Testis (tissue), 3 donors: ENCODE data around the gene CCDC117. TPM values are rescaled to one million over a fixed set of nuclear protein-coding genes. Genes with fewer than 3 reads are reported as not detected.

ENCODE experiments used
- DNase-seq: peaks from one replicate; pipeline ENCODE4 v3.0.0-alpha.2; 2019
- H3K27ac ChIP-seq, 2 donors: fragments of 200-600 bp; sonication (generic); one replicate each; pipeline ENCODE4 v1.5.1; 2019
- H3K27me3 ChIP-seq: fragments of 200-600 bp; sonication (generic); one replicate; pipeline ENCODE4 v1.5.1; 2019
- H3K36me3 ChIP-seq: fragments of 200-600 bp; sonication (generic); one replicate; pipeline ENCODE4 v1.5.1; 2017; ENCODE audit warnings: low read depth; ENCODE audit errors: missing control alignments
- H3K4me1 ChIP-seq: fragments of 200-600 bp; sonication (generic); one replicate; pipeline ENCODE4 v1.5.1; 2019
- H3K4me3 ChIP-seq, 2 donors: fragments of 200-600 bp; sonication (generic); one replicate each; pipeline ENCODE4 v1.5.1; 2017 to 2019
- H3K9me3 ChIP-seq: fragments of 200-600 bp; sonication (generic); one replicate; pipeline ENCODE4 v1.5.1; 2017
- POLR2A ChIP-seq: fragments of 450-650 bp; IDR thresholded peaks from one replicate; pipeline ENCODE4 v1.6.1; 2017; ENCODE audit warnings: antibody characterized with exemption, mild to moderate bottlenecking, moderate library complexity
- WGBS, 2 donors: methylation state at CpG; one replicate each; pipeline ENCODE4 v1.1.5; 2018; 5-methylcytosine and 5-hydroxymethylcytosine counted together
- intact Hi-C: fragments of 100-400 bp; cut with DNase I; formaldehyde crosslinking; loops from one replicate; pipeline ENCODE4 v1.15.1; 2023; ENCODE audit warnings: low total_unique reads
- polyA plus RNA-seq: library from polyadenylated mRNA; stranded (reverse); fragments of 350-450 nt; fragmentation: Illumina TruSeq; extraction: RNeasy Lipid Tissue Mini Kit (QIAGEN cat#74804); gene quantifications from one replicate; pipeline ENCODE4 v1.2.3, GENCODE V29; 2014; ENCODE audit warnings: low read depth, low replicate concordance; ENCODE audit not compliant: insufficient read depth
- total RNA-seq, 2 donors: library from RNA; depleted of rRNA; stranded (reverse); fragments of >200 nt; gene quantifications; one replicate each; pipeline ENCODE4 v1.2.3, GENCODE V29; 2016
- TF ChIP-seq, protein P1 (sequence below), 3 experiments: fragments of 450-650 bp in 2 of 3; fragments of 200-600 bp in 1 of 3; sonication (generic) in 1 of 3; IDR thresholded peaks; one replicate each; pipeline ENCODE4 v1.5.1; 2016 to 2019; ENCODE audit warnings: antibody characterized with exemption in 3 of 3, mild to moderate bottlenecking in 2 of 3, moderate library complexity in 1 of 3

CCDC117 gene
- total and polyA plus RNA-seq, 3 donors from 2014 or later: 68.6 to 83.0 (median 76.1) TPM

DNA sequence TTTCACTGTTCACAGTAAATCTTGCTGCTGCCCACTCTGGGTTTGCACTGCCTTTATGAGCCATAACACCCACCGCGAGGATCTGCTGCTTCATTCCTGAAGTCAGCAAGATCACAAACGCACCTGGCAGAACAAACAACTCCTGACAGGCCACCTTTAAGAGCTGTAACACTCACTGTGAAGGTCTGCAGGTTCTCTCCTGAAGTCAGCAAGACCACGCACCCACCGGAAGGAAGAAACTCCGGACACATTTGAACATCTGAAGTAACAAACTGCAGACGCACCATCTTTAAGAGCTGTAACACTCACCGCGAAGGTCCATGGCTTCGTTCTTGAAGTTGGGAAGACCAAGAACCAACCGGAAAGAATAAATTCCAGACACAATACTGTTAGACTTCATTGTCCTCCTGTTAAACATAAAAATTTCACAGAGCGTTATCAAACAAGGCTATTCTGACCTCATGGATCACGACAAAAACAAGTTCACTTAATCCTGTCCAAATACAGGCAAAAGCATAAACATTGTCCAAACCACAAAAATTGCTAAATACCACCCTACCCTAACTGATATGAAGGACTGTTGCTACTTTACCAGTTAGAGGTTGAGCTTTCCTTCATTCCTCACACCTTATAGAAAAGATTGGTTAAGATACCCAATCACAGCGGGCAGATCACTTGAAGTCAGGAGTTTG, 3.0 kb upstream of the CCDC117 start:
- Histone ChIP-seq H3K36me3 (no peaks in the 10 kb centered on the region), H3K4me3 (no peak overlapping the region), H3K27me3 (no peaks in the 10 kb centered on the region), H3K9me3 (no peaks in the 10 kb centered on the region), H3K4me1 (peaks cover 5% of the 10 kb centered on the region), H3K27ac (no peak overlapping the region)
- intact Hi-C loops: no loop called here
- no peak for DNase-seq
- WGBS, 2 donors: 62 to 87% methylated on average over 14 of the region's 14 CpGs
- TF ChIP-seq, protein P1, sequence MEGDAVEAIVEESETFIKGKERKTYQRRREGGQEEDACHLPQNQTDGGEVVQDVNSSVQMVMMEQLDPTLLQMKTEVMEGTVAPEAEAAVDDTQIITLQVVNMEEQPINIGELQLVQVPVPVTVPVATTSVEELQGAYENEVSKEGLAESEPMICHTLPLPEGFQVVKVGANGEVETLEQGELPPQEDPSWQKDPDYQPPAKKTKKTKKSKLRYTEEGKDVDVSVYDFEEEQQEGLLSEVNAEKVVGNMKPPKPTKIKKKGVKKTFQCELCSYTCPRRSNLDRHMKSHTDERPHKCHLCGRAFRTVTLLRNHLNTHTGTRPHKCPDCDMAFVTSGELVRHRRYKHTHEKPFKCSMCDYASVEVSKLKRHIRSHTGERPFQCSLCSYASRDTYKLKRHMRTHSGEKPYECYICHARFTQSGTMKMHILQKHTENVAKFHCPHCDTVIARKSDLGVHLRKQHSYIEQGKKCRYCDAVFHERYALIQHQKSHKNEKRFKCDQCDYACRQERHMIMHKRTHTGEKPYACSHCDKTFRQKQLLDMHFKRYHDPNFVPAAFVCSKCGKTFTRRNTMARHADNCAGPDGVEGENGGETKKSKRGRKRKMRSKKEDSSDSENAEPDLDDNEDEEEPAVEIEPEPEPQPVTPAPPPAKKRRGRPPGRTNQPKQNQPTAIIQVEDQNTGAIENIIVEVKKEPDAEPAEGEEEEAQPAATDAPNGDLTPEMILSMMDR (IDR thresholded peaks at IDR 0.05): no peak
- no peak for TF ChIP-seq POLR2A

DNA sequence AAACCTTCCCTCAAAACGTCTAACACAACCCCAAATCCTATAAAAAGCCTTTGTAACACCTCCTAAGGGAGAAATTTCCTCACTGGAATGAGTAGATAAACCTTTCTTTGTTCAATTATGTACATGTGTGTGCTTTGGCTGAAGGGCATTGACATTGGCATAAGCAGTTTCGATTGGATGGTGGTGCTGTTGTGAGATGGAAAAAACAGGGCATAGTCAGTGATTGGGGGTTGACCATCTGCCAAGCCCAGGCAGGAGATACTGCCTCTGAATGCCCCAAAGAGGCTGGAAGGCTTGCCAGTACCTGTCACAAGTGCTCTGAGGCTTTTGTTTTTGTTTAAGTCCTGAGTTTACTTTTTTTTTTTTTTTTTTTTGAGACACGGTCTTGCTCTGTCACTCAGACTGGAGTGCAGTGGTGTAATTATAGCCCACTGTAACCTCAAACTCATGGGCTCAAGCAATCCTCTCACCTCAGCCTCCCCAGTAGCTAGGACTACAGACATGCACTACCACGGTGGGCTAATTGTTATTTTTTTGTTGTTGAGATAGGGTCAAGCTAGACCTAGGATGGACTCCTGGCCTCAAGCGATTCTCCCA, 1.2 kb upstream of the CCDC117 start:
- H3K4me3 ChIP-seq: peak overlapping the region; percentile 12 to 72
- no peaks in the 10 kb centered on the region for H3K27me3 ChIP-seq
- DNase-seq: no peak
- no peak overlapping the region for H3K27ac ChIP-seq
- no peaks in the 10 kb centered on the region for H3K9me3 ChIP-seq
- H3K36me3 ChIP-seq: no peaks in the 10 kb centered on the region
- H3K4me1 ChIP-seq: peaks cover 5% of the 10 kb centered on the region
- WGBS, 2 donors: 50 to 70% methylated on average over 5 of the region's 5 CpGs
- intact Hi-C loops: no loop called here
- TF ChIP-seq POLR2A: no peak
- TF ChIP-seq, protein P1 (IDR thresholded peaks at IDR 0.05): no peak

DNA sequence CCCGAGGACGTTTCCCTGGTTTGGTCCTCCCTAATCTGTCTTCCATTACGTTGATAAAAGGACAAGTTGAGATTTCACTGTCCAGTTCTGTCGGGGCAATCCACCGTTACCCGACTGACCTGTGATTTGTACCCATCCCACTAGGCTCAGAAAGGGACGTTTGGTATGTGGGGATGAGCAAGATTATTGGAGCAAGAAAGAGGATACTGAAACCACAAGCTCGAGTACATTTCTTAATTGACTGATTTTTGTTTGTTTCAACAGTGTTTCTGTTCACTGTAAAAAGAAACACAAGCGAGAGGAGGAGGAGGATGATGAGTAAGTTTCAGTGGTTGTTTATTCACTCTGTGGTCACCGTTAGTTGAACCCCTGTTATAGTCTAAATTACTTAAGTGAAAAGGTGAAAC, 969 bp downstream of the CCDC117 start:
- intact Hi-C loops: no loop called here
- H3K27ac ChIP-seq: peak overlapping the region; percentile 86 to 100
- H3K9me3 ChIP-seq: no peaks in the 10 kb centered on the region
- peaks cover 5% of the 10 kb centered on the region for H3K4me1 ChIP-seq
- DNase-seq: no peak
- peak overlapping the region; percentile 72 to 98 for H3K4me3 ChIP-seq
- no peak for TF ChIP-seq POLR2A
- TF ChIP-seq, protein P1 (IDR thresholded peaks at IDR 0.05): no peak
- H3K27me3 ChIP-seq: no peaks in the 10 kb centered on the region
- H3K36me3 ChIP-seq: no peaks in the 10 kb centered on the region
- WGBS, 2 donors: 1 to 2% methylated on average over 10 of the region's 10 CpGs

DNA sequence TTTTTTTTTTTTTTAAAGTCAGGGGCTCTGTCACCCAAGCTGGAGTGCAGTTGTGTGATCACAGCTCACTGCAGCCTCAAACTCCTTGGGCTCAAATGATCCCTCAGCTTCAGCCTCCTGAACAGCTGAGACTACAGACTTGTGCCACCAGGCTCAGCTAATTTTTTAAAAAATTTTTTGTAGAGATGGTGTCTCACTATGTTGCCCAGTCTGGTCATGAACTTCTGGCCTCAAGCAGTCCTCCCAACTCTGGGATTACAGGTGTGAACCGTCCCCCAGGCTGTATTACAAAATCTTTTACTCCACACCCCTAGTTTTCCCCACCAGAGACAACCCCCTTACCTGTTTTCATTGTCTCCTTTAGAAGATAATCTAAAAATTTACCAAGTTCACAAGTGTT, 1.9 kb downstream of the CCDC117 start:
- DNase-seq: no peak
- H3K4me1 ChIP-seq: peaks cover 5% of the 10 kb centered on the region
- H3K36me3 ChIP-seq: no peaks in the 10 kb centered on the region
- H3K27me3 ChIP-seq: no peaks in the 10 kb centered on the region
- 64 to 86% methylated on average over 1 of the region's 1 CpG for WGBS, 2 donors
- TF ChIP-seq POLR2A: no peak
- H3K27ac ChIP-seq: no peak overlapping the region
- H3K4me3 ChIP-seq: no peak overlapping the region
- intact Hi-C loops: no loop called here
- H3K9me3 ChIP-seq: no peaks in the 10 kb centered on the region

DNA sequence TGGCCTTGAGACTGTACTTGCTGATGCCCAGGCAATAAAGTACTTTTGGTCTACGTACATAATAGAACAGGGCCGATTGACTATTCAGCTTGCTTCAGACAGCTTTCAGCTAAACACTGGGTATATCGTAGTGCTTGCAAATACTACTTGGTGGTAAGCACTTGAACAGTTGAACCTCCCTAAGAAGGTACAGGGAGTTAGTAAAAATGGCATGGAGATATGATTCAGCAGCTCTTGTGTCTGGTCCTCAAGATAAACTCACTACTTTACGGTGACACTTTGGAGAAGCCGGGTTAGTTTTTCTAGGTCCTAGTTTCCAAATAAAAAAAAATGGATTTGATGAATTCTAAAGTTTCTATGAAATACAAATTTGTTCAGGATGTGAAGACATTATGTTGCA, 7.3 kb downstream of the CCDC117 start:
- Histone ChIP-seq H3K4me1 (no peaks in the 10 kb centered on the region), H3K27me3 (no peaks in the 10 kb centered on the region), H3K4me3 (no peak overlapping the region), H3K27ac (no peak overlapping the region), H3K9me3 (no peaks in the 10 kb centered on the region), H3K36me3 (no peaks in the 10 kb centered on the region)
- no peak for DNase-seq
- intact Hi-C loops: no loop called here
- 86 to 89% methylated on average over 5 of the region's 5 CpGs for WGBS, 2 donors
- no peak for TF ChIP-seq POLR2A
- TF ChIP-seq, protein P1 (IDR thresholded peaks at IDR 0.05): no peak
